Activated CD4-positive, CD25-positive, alpha-beta regulatory T cell (primary cell): ENCODE measurements around the gene HEXB.
"Not testable (repeated sequence)": the region's sequence is repeated elsewhere in the genome, so short reads cannot be mapped to it uniquely, and the experiment has no call there.

Experiments
- DNase-seq, 4 experiments: peaks; one replicate each; lab custom pipeline; 2025; lab: John Stamatoyannopoulos, UW

HEXB gene

DNA sequence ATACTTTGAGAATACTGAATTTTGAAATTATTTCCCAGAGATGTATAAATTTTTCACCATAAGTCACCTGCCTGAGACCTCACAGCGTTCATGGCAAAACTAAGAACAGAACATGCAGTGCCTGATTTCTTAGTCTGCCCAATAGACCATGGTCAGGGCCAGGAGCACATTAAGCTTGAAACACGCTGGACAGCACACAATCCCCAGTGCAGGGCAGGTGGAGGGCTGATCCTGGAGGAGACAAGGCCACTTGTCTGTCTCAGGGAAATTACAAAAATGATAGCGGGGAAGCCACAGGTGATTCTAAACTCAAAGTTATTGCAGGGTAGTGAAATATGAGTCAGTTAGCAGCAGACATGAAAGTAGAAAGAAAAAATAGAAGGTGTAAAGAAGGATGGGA is 25.9 kb upstream of the HEXB start:
- DNase-seq: no peak

DNA sequence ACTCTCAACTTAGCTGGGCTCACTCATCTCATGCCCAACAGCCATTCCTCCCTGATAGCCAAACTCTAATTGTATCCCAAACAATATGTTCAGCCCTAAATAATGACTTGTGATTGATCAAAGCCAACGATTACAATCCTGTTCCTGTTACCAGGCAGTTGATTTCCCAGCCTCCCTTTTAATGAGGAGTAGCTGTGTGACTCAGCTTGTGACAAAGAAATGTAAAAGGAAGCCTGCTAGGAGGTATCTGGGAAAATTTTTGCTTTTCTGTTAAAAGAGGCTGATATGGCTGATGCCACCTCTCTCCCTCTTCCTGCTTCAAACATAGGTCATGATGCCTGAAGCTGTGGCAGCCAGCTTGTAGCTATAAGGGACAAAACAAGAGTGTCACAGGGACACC is 24.9 kb upstream of the HEXB start:
- DNase-seq: no peak

DNA sequence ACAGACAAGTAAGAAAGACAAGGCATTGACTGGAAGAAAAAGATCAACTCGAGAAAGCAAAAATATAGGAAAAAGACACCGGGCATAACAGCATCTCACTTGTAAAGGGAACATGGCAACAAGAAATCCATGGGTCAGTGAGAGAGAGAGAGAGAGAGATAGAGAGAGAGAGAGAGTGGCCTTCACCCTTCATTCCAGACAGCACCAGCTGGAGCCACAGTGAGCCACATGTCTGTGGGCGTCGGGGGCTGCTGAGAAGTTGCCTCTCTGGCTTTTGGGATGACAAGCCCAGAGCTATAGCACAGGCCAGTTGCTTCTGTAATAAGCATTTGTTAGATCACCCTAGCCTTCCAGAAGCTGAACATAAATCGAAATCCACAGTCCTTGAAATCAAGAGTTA is 24.2 kb upstream of the HEXB start:
- no peak for DNase-seq

DNA sequence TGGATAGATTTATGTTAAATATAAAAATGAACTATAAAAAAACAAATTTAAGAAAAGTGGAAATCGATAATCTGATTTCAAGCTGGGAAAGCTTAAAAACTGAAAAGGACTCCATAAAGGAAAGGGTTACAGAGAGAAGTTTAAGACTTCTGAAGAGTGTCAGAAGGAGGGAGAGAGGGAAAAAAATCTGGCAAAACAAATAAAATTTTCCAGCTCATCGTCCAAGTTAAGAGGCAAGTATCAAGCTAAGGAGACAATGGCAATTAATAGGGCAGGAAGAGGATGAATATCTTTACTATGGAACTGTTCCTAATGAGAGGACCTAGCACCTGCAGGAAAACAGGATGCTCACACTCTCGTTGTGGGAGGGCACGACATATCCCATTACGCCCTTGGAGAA is 20.5 kb upstream of the HEXB start:
- DNase-seq: no peak

DNA sequence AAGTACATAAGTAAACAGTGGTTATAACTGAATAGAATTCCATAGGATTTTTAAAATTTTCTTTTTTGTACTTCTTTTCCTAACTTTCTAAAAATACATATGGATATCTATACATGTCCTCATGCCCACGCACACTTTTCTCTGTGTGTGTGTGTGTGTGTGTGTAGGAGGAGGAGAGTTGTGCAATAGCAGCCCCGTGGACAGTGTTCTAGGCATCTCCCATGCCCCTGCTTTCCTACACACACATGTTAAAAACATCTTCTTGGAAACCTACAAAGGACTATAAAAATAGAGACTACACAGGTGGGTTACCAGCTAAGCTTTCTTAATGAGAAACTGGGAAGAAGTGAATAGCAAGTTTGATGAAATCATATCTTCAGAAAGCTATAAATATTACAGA is 19.8 kb upstream of the HEXB start:
- DNase-seq: no peak

DNA sequence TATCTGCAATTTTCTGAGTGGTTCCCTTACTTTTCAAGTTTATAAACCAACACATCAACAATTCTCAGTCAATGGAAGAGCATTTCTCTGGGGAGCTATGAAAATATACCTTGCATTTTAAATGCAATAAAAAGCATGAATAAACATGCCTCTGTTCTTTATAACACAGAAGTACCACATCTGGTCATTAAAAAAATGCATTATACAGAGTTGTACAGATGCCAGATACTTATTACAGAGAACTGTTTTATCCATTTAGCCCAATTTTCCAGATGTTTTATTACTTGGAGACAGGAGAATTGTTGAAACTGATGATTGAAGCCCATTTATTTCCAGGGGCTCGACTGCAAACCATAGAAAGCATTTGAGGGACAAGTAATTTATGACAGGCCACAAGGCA is 19.2 kb upstream of the HEXB start:
- no peak for DNase-seq

DNA sequence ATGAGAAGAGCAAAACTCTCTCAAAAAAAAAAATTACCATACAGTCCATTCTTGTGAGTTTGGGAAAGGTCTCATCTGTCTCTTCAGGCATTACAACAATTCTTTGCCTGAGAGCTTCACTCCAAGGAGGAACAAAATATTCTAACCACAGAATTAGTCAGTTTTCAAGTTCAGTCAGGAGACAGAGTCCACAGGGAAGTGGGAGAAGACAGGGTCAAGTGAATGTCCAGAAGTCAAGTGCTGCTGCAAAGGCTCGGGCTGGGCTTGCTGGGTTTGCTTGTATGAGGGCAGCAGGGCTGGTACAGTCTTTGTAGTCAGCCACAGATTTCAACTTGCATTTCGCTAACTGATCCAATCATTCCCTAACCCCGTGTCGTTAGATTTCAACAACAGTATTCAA is 17.6 kb upstream of the HEXB start:
- no peak for DNase-seq

DNA sequence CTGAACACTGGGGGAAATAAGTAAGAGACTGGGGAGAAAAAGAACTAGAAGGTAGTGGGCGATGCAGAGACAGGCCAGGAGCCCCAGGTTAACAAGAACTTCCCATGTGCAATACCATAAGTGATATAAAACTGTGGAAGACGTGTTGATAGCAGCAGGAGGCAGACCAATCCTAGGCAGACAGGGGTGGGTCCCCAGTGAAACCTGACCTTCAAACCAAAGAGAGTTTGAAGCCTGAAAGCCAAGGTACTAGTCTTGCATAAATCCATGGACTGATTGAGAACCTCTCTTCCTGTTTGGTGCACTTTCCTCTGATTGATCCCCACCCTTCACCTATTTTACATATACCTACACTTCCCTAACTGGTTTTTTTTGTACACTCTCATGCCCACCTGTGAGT is 15.2 kb upstream of the HEXB start:
- DNase-seq: no peak

DNA sequence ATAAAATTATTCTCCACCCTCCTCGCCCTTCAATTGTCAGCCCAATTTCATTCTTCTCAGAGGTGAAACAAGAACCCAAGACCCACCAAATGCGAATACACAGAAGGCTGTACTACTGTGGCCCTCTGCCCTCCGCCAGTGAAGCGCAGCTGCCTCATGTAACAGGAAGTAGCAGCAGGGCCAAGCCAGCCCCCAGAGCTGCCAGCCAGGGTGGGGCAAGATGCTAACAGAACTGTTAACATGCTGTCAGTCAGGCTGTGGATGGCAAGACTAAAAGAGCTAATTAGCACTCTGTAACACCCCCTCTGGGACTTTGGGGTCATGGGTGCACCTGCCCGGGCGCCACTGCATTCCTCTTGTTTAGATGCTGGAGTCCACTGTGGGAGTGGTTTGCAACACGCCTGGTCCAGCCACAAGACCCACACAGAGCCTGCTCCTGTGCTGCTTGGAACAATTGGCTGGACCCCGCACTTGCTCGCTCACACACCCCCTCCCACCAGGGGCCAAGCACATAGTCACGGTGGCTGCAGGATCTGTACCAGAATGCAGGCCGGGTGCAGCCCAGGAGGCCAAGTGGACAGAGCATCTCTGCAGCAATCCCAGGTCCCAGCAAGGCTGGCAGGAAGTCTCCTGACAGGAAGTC is 14.5 kb upstream of the HEXB start:
- DNase-seq: no peak

DNA sequence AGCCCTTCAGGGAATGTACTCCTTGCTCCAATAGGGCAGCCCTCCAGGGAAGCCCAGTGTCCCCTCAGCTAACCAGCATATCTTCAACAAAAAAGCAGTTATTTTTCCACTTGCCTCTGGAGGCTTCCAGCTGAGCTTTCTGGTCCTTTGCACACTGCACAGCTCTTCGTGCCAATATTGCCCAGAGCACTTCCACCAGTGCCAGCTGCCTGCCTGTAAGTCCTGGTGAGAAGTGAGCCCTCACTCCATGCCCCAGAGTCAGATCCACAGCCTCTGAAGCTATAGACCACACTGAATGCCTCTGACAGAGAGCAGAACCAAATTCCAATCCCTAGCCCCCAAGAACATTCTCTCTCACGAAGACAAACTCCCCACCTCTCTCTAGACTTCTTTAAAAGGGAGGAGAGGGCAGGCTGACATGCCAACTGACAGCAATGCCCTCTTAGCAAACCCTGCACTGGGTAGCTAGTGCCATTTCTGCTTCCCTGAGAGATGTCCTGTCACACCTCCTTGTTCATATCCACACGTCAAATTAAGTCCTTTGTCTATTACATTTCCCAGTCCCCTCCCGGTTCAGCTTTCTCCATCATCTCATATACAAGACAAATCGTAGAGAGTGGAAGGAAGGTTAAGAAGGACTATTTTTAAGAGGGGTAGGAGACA is 12.7 kb upstream of the HEXB start:
- DNase-seq: no peak

DNA sequence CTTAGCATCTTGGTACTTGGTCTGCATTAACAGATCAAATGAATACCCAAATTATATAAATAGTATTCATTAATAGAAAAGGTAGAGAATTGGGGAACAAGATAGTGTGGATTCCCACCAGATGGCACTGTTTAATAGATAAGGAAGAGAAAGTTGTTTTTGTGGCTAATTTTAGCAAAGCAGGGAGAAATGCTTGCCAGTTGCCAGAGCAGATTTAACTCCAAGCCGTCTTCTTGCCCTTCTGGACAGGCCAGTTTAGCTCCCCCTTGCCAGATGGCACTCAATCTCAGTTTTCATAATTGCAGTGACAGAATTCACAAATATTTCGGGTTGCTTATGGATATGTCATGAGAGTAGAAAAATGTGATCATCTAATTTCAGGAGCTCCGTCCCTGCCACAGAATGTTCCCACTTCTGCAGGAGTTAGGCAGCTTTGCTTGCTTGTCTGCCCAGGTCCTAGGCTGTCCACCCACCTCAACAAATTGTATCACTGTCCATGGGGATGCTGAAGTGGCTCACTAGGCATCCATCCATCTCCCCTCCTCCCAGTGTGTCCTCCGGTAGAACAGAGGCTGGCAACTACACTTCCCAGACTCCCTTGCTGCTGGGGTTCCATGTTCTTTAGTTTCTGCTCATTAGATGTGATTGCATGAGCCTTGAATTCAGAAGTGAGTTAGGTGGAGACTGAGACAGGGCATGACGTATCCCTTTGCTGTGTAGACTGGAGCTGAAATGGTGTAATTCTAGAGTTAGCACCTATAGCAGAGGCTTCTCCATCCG is 11.8 kb upstream of the HEXB start:
- no peak for DNase-seq

DNA sequence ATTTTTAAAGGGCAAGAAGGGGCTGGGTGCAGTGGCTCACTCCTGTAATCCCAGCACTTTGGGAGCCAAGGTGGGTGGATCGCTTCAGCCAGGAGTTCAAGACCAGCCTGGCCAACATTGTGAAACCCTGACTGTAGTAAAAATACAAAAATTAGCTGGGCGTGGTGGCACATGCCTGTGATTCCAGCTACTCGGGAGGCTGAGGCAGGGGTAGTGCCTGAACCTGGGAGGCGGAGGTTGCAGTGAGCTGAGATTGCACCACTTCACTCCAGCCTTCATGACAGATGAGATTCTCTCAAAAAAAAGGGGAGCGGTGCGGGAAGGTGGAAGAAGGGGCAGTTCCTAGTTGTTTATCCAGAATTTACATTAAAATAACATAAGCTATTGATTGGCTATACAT is 8.6 kb upstream of the HEXB start:
- DNase-seq: not testable (repeated sequence)

DNA sequence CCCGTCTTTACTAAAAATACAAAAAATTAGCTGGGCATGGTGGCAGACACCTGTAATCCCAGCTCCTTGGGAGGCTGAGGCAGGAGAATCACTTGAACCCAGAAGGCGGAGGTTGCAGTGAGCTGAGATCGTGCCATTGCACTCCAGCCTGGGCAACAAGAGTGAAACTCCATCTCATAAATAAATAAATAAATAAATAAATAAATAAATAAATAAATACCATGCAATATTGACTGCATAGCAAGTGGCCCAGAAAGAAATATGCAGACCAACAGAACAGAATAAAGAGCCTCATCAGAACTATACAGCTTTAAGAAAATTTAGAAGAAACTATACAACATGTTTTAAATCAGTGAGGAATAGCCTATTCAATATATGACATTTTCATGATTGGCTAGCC is 6.9 kb upstream of the HEXB start:
- DNase-seq: not testable (repeated sequence)

DNA sequence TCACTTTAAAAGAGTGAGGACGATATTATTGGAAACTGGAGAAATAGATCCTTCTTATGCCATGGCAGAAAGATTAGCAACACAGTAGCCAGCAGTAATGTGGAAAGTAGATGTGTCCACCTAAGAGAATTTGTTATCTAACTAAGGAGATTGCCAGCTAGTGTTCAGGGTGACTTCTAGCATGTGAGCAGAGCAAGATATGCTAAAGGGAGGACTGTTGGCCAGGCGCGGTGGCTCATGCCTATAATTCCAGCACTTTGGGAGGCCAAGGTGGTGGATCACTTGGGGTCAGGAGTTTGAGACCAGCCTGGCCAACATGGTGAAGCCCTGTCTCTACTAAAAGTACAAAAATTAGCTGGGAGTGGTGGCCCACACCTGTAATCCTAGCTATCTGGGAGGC is 5.7 kb upstream of the HEXB start:
- DNase-seq: not testable (repeated sequence)

DNA sequence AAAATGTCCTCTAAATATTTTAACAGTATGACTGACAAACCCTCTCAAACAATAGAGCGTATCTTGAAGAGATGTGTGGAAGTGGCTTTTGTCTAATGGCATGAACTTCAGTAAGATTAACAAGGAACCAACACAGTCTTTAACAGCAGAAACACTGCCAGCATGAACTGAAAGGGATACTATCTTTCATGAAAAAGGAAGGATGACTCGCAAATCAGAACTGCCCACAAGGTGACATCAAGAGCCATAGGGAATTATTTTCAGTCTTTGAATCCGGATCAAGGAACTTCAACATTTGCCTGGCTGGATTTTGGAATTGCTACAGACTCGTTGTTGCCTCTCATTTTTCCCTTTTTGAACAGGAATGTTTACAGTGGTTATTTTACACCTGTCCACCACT is 5.1 kb upstream of the HEXB start:
- no peak for DNase-seq

DNA sequence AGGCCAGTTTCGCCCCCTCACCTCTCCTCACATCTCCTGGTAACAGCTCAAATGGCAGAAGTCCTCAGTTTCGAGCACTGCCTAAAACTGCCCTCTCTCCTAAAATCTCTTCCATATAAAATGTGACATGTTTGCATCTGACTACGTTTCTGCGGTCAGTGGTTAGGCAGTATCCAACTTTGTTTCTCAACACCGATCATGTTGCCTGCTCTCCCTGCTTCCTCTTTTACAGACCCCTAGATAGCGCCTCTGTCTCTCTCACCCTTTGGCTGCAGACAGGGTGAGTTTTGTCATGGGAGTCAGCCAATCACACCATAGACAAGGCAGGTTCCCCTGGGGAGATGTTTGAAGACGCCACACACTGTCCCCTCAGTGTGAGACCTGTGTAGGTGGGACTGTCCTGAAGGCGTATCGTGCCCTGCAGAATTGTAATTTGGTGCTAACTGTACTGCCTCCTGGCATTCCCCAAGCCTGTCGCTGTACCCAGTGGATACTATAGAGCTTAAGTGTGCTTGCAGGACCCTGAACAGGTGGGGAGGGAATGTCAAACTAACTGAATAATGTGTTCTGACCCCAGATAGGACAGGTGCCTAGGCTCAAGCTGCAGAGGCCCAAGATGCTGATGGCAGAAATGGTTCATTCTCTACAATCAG is 1.1 kb downstream of the HEXB start:
- no peak for DNase-seq

DNA sequence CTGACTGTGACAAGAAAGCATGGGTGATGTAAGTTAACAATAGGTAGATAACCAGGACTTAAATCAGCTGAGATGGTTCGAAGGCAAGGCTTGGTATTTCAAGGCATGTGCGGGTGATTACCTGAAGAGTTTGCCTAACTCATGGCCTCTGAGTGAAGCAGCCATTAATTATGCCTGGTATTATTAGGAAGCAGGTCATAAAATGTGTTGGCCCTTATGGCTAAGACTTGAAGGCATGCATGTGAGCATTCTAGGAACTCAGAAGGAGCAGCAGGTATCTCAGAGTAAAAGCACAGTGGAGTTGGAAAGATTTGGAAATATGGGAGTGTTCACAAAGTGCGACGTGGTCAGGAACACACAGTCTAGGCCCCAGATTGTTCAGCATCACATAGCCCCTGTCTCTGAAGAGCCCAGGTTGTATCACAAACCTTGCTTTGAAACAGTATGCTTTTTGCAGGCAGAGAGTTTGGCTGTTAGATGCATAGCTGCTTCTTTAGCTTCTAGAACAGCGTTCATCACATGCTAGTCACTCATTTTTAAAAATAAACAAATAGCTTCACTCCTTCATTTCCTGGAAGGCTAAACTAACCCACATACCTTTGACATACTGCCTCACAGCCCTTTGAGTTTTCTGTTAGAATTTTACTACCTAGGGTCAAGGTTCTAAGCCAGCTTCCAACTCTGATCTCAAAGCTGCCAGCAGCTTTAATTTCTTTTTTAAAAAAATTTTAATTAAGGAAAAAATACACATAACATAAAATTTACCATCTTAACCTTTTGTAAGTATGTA is 2.1 kb downstream of the HEXB start:
- DNase-seq: no peak

DNA sequence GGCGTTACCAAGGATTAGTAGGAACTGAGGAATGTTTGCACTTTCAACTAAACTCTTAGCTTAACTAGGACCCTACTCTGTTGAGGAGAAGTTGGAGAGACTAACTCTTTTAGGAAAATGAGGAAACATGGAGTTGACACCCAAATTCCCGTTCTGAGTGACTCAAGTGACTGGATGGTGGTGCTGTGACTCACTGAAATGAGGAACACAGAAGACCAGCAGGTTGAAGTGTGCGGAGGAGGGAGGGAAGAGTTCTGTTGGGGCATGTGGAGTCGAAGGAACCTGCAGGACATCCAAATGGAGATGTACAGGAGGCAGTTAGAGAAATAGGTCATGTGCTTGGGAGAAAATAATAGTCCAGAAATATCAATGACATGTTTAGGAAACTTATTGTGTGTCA is 8.2 kb downstream of the HEXB start:
- DNase-seq: no peak

DNA sequence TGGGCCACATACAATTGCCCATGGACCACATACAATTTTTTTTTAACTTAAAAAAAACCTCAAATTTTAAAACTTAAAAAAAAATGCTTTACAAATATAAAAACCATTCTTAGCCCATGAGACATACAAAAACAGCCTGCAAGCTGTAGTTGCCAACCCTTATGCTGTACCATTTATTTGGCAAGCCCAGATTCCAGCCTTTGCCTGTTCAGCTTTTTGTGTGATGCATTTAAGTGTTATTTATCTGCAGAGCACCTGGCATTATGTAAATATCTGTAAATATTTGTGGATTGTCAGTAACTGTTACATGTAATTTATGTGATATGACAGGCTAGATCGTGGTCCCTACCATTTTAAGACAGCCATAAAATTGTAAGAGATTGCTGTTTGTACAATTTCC is 32.6 kb downstream of the HEXB start:
- no peak for DNase-seq

DNA sequence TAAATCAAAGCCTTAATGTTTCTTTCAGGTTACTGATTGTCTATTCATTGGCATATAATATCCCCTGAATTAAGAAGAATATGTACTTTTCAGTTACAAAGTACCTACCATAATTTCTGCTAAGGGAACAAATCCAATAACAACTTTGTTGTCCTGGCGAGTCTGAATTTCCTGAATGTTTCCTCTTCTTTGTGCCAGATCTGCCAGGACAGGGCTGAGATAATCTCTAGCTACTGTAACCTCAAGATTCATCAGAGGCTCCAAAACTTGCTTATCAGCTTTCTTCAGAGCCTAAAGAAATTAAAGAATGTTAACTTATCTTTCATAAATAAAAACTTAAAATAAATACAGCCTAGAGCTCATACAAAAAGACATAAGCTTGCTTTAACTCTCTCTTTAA is 37.2 kb downstream of the HEXB start:
- no peak for DNase-seq

DNA sequence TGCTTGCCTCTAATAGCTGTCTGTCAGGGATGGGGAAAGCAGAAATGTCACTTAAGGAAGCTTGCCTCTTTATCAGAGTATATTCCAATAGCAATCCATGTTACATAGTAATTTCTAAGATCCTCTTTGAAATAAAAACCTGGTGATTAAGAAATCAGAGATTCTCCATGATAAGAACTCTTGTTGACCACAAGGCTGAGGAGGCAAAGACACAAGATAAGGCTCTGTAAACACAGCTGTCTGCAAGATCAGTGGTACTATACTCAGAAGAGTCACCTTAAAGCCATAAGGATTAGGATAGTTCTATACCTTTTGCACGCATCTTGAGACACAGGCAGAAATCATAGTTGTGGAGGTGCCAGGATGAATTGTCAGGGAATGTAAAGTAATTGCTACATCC is 40.3 kb downstream of the HEXB start:
- no peak for DNase-seq

DNA sequence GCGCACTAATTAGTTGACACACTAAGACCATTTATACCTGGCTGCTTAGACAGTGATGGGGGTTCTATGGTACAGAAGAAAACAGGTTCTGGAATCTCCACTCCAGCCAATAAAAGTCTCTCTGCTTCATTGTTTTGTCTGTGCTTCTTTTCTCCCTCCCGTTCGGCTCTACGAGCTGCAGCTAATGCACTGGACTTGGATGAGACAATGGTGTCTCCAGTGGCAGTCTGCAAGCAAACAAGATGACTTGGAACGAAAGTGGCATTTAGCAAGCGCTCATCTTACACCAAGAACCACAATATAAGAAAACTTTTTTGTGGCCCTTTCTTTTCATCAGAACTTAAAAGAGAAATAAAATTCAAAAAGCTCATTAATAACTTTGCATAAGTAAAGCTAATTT is 51.7 kb downstream of the HEXB start:
- DNase-seq: no peak
